GM21447 (cell line): ENCODE measurements around the gene CRADD.
"Not testable (repeated sequence)": the region's sequence is repeated elsewhere in the genome, so short reads cannot be mapped to it uniquely, and the experiment has no call there.

Source experiments
- ATAC-seq: cut with Tn5 transposase; IDR thresholded peaks from one replicate; pipeline ENCODE4 v1.9.1; 2021; ENCODE audit not compliant: unreplicated experiment

Gene CRADD

GRCh38 chr12:93734784-93735183 is 57.6 kb downstream of the CRADD start:
- ATAC-seq, result no peak

DNA sequence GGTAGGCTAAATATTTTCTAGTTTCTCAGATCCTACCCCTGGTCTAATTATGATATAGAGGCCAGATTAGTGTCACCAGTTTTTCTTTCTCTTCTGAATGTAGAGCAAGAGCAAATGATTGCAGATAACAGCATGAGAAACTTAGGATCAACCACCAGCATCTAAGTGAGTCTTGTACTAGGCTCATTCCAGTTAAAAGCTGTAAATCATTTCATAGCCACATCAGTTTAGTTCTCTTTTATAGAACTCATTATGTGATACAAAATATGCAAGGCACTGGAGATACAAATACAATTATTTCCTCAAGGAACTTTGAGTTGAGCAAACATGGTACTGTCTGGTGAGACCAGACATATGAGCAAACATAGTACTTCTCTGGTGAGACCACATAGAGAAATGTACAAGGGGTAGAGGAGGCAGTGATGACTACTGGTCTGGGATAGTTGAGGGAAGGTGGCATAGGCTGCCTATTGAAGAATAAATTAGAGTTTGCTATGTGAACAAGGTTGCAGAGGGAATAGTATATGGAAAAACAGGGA is 59.5 kb downstream of the CRADD start:
- ATAC-seq, result no peak

DNA sequence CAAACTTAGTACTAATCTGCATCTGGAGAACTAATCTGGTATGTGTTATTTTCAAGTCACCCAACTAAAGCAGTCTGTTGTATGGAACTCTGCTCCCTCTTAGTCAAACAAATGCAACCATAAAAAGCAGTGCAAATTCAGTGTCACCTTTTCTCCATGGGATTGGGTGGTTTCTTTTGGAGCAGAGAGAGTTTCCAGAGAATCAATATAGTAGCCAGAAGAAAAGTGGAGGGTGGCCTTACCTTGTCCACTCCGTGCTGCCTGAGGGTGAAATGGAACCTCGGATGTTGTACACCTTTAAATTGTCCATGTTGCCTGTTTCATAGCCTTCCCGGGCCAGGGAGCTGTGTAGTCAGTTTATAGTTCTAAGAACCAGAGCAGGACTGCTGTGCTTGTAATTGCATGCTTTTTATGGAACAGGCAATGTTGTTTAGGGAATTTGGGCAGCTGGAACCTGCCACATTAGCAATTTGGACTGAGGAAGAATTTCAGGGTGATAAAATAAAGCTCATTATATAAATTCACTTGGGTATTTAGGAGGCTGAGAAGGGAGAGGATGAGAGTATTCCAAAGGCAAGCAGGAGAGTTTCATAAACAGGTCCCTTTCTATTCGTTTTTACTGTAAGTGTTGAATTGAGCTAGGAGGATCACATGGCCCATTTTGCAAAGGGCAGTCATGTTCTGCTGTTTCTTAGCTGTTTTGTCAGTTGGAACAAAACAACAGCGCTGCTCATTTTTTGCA is 60.5 kb downstream of the CRADD start:
- no peak for ATAC-seq

GRCh38 chr12:93738199-93739058 is 61.3 kb downstream of the CRADD start:
- no peak for ATAC-seq

DNA sequence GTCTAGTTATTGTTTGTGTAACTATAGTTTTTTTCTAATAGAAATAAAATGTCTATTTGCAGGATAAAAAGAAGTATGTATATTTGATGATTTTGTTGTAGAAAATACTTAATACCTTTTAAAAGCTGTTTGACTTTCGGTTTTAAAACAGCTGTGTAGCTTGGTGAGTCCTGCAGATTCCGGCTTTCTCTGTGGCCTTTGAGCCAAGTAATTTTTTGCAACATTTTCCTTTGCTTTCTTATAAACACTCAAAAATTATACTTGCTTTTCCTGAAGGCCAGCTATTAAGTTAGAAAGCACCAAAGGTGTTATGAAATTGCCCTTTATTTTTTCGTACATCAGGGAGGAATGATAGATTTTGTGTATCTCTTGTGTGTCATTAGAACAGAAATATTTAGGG is 63.6 kb downstream of the CRADD start:
- no peak for ATAC-seq

- ATAC-seq, result peak; percentile 29
Observed at GRCh38 chr12:93741659-93742109, 64.5 kb downstream of the CRADD start.

GRCh38 chr12:93742110-93742934 is 65.1 kb downstream of the CRADD start:
- ATAC-seq, result peak; percentile 84

DNA sequence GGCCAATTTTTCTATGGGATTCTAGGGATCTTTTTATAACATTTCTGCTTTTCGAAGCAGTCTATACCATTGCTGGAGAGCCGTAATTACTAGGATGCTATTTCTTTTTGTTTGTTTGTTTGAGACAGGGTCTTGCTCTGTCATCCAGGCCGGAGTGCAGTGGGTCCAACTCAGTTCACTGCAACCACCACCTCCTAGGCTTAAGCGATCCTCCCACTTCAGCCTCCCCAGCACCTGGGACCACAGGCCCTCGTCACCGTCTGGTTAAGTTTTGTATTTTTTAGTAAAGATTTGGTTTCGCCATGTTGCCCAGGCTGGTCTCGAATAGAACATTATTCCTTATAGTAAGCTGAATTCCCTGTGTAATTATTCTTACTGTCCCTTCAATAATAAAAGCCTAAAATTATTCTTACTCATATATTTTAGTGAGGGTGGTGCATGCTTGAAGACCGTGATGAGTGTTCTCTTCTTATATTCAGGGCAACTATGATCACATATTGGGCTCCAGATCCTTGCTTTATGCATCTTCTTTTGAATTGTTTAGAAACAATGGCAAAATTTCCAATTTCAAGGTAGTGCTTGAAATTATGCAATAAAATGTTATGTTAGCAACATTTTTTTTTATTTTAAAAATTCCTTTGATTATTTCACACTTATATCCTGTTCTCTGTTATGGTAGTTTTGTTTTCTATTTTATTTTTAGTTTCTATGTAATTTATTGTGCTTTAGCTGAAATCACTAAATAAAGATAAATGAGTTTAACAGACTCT is 66.2 kb downstream of the CRADD start:
- ATAC-seq, result no peak

DNA sequence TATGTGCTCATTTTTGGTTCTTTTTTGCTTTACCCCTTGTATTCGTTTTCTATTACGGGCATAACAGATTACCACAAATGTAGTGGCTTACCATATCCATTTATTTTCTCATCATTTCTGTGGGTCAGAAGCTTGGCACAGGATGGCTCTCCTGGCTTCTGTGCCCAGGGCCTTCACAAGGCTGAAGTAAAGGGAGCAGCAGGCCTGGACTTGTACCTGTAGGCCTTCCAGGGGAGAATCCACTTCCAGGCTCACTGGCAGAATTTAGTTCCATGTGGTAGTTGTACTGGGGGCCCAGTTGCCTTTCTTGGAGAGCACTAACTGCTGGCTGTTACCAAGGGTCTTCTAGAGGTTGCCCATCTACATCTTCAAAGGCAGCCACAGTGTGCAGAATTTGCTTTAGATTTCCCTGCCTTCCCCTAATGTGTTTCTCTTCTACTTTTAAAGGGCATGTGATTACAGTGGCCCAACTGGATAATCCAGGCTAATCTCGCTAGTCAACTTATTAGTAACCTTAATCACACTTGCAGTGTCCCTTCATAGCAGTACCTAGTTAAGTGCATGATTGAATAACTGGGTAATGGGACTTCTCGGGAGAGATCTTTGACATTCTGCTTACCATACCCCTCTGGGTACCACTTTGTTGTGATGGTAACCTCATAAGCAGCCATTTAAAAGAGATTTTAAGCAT is 67.0 kb downstream of the CRADD start:
- no peak for ATAC-seq

- ATAC-seq, result no peak
Observed at GRCh38 chr12:93745286-93745685, 68.1 kb downstream of the CRADD start.

DNA sequence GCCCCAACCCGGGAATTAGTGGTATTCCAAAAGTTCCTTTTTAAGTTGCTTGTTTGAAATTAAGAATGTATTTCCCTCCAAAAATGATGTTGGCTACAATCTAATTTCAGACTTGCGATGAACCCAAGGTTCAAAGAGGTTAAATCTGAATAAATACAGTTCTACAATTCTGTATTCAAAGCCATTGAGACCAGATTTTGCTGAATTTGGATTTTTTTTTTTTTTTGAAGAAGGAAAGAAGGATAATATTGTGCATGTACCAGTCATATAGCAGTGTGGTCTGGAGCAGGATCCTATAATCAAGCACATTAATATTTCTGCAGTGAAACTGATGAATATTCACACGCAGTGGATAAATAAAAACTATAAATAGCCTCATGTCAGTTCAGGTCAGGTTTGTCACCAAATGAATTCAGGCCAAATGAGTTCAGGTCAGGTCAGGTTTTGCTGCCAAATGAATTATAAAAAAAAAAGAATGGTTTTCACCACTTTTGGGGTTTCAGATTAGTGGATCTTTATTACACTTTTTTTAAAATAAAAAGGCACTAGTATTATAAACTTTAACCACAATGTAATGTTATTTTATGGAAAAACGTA is 69.5 kb downstream of the CRADD start:
- no peak for ATAC-seq

DNA sequence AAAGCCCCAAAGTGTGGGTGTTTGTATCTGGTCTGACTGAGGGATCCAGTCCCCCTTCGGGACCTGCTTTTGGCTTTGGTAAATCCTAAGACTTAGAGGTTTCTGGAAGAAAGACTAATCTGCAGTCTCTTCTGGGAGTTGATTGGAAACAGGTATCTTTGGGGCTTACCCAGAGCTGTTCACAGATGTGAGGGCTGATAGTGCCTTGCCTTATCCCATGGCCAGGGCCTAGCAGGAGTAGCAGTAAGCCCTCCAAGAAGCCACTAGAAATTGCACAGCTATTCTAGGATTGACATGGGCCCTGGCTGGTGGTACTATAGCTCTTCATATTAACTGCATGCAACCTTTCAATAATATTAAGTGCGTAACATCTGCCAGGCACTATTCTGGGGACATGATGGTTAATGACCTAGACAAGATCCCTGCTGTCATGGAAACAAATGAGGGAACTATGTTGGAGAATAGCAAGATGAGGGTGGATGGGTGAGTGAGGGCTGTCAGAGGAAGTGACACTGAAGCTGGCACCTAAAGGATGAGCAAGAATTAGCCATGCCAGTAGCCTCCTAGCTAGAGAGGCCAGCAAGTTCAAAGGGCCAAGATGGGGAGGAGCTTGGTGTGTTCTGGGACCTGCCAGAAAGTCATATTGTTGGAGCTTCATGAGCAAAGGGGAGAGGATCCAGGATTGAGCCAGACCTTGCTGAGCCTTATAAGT is 71.7 kb downstream of the CRADD start:
- ATAC-seq, result no peak

GRCh38 chr12:93749515-93749914 is 72.3 kb downstream of the CRADD start:
- ATAC-seq, result no peak

DNA sequence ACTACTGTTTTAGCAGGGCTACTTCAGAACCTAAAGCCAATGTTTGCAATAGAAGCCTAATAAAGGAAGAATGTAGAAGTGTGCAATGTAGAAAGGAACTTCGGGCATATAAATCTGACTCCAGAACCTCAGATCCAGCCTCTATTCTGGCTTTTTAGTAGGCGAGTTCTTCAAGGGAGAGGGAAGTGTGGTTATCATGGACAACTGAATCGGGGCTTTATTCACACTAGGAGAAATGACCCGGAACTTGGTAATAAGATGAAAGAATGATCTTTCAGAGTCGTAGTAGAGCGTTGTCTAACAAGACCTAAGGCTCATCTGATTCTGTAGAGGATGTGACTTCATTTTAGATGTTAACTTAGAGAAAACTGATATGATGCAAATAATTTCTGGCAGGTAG is 72.9 kb downstream of the CRADD start:
- ATAC-seq, result no peak

DNA sequence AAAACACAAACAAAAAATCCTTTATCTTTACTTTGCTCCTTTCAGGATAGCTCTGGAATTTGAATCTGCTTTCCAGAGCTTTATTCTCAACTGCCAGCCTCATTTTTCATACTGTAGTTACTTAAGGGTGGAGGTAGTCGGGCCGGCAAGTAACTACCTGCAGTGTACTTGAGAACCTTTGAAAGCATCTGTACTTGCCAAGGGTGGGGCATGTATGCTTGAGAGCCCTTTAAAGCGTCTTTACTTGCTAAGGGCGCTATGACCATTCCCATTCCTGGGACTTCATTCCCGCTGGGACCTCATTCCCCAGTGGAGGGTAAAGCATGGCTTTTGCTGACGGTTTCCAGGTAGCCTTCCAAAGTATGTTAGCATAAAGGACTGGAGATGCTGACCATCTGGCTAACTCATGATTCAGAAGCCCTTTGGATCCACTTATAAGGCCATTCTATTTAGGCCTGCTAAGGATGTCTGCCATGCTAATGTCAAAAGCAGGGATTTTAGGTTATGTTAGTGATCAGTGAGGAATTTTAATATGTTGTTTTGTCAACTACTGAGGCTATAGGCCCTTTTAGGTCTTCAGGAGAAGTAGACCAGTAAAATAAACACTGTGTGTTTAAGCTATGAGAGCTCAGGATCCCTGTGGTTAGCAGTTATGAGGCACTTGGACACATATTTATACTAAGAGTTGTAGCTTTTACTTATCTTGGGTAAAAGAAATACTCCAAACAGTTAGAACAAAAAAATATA is 74.9 kb downstream of the CRADD start:
- no peak for ATAC-seq

DNA sequence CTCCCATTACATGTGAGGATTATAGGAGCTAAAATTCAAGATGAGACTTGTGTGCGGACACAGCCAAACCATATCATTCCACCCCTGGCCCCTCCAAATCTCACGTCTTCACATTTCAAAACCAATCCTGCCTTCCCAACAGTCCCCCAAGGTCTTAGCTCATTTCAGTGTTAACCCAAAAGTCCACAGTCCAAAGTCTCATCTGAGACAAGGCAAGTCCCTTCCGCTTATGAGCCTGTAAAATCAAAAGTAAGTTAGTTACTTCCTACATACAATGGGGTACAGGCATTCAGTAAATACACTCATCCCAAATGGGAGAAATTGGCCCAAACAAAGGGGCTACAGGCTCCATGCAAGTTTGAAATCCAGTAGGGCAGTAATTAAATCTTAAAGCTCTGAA is 76.1 kb downstream of the CRADD start:
- ATAC-seq, result no peak

DNA sequence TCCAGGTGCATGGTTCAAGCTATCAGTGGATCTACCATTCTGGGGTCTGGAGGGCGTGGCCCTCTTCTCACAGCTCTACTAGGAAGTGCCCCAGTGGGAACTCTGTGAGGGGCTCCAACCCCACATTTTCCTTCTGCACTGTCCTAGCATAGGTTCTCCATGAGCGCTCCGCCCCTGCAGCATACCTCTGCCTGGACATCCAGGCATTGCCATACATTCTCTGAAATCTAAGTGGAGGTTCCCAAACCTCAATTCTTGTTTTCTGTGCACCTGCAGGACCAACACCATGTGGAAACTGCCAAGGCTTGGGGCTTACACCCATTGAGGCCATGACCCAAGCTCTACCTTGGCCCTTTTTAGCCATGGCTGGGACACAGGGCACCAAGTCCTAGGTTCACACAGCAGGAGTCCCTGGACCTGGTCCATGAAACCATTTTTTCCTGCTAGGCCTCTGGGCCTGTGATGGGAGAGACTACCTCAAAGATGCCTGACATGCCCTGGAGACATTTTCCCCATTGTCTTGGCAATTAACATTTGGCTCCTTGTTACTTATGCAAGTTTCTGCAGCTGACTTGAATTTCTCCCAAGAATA is 76.8 kb downstream of the CRADD start:
- no peak for ATAC-seq

- not testable (repeated sequence) for ATAC-seq
Observed at GRCh38 chr12:93754859-93755258, 77.7 kb downstream of the CRADD start.
